COLO668 (cell line): ENCODE data around the gene HPCAL1.

Experiments used
- DNase-seq: peaks from one replicate; lab custom pipeline; 2025; ENCODE audit not compliant: unreplicated experiment; lab: John Stamatoyannopoulos, UW

The HPCAL1 gene

DNA sequence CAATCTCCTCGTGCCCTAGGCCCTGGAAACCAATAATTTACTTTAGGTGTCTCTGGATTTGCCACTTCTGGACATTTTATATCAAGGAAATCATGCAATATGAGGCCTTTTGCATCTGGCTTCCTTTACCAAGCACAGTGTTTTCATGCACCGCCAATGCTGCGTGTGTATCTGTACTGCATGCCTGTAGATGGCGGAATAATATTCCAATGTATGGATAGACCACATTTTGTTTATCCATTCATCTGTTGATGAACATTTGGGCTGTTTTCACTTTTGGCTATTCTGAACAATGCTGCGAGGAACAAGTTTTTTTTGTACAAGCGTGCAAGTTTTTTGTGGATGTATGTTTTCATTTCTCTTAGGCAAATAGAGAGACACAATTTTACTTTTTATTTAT, 18.9 kb downstream of the HPCAL1 start:
- no peak for DNase-seq

DNA sequence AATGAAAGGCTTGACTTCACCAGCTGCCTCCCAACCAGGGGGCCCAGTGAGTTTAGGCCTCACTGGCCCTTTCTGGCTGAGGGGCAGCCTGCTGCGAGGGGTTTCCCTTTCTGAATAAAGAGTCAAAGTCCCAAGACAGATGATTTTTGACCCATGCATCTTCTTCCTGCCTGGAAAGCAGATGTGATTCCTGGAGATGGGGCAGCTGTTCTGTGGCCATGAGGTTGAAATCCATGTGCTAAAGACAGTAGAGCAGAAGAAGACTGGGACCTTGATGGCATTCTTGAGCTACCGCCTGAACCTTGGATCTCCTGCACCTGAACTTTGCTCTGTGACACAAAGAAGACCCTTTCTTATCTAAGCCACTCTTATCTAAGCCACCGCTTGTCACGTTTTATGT, 19.8 kb downstream of the HPCAL1 start:
- no peak for DNase-seq

DNA sequence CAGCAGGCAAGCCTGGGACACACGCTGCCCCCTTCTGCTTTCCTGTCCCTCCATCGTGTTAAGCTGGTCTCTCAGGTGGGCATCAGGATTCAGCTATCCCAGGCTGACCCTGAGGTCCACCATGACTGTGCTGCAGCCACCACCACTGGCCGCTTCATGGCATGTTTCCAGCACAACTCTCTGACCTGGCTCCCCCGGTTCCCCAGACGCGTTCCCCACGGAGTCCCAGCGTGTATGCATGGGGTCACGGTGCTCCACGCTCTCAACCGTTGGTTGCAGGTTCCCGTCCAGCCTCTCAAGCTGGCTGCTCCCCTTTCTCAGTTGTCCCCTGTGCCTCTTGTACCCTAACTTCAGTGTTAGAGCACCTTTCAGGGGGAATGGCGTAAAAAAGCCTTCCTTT, 20.3 kb downstream of the HPCAL1 start:
- no peak for DNase-seq

DNA sequence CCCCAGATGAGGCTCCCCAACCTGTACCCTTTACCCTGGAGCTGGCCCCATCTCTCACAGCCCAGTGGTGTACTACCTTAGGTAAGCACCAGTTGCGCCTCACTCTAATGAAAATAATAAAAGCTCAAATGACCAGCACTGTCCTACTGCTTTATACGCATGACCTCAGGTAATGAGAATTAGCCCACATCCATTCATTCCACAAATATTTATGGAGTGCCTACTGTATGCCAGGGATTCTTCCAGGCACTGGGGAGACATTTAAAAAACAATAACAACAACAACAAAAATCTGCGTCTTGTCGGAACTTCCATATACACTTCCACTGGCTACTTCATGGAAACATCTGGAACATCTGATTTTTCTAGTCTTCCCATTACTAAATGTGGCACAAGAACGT, 20.8 kb downstream of the HPCAL1 start:
- DNase-seq: no peak

DNA sequence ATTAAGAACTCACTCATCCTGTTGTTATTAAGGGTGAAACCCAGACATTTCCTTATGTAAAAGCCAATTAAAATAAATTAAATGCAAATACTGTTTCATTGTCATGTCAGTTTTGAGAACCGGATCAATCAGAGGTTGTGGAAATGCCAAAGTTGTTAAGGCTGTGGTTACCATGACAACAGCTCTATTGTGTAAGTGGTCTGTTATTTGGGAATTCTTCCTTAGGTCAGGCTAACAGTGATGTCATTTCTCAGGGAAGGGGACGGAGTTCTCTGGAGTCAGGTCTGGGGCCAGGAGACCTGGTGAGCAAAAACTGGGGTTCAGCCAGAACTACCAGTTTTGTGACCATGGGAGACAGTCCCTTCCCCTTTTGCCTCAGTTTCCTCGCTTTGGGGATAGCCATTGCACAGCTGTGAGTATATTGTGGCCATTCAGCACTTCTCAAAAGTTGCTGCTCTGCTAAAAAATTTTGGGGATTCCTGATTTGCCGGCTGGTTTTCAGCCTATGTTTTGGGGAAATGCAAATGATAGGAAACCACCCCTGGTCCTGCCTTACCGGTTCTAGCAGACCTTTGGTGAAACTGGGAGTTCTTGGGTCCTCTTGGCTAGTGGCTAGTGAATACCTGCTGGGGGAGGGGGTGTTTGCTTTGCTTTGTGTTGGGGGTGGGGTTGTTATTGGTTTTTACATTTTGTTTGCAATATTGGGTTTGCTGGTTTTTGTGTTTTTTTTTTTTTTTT, 21.6 kb downstream of the HPCAL1 start:
- no peak for DNase-seq

DNA sequence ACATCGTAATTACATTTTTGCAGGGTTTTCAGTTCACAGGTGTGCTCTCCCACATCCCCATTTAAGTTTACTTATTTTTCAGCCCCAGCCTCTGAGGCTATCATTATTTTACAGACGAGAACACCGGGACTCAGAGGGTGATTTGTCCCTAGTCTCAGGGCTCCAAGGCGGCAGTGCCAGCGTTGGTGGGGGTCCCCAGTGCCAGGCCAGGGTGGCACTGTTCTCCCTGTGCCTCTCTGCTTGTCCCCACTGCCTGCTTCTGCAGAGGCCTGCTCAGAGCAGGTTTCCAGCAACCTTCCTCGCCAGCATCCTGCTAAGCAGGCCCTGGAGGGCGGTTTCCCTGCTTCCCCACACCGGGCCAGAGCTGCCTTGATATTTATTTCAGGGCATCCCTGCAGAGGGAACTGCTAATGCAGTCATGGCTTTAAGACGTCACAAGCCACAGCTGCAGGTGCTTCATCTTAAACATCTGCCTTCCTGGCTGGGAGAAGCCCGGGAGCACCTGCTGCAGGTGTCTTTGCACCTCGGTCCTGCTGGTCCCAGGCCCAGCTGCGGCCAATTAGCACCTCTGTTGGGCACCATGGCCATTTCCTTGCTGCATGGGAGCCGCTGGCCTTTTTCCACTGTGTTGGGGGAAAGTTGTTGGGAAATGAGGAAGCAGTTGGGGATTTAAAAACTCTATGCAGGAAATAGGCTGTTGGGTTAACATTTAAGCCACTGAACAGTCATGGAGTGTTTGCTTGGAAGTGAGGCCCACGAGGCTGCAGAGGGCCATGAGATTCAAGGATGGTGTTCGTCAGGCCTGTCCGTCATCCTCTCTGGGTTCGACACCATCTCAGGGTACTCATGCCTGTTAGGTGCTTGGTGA, 22.8 kb downstream of the HPCAL1 start:
- DNase-seq: peak; percentile 96

DNA sequence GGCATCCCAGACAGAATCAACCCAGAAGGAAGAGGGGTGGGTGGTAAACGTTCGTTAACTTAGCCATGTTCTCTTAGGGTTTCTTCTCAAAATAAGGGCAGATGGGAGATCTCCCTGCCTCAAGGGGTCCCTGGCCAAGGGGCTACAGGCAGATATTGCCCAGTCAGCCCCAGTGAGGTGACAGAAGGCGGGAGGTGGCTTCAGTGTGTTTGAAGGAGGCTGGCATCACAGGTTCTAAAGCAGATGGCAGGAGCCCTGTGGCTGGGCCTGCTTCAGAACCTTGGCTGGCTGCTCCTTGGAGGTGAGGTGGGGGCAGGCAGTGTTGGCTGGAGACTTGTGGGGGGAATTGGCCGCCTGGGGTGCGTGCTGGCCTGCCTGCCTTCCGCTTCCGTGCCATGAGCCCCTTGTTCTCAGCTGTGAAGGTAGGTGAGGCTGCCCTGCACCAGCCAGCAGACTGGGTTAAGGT, 23.5 kb downstream of the HPCAL1 start:
- no peak for DNase-seq

DNA sequence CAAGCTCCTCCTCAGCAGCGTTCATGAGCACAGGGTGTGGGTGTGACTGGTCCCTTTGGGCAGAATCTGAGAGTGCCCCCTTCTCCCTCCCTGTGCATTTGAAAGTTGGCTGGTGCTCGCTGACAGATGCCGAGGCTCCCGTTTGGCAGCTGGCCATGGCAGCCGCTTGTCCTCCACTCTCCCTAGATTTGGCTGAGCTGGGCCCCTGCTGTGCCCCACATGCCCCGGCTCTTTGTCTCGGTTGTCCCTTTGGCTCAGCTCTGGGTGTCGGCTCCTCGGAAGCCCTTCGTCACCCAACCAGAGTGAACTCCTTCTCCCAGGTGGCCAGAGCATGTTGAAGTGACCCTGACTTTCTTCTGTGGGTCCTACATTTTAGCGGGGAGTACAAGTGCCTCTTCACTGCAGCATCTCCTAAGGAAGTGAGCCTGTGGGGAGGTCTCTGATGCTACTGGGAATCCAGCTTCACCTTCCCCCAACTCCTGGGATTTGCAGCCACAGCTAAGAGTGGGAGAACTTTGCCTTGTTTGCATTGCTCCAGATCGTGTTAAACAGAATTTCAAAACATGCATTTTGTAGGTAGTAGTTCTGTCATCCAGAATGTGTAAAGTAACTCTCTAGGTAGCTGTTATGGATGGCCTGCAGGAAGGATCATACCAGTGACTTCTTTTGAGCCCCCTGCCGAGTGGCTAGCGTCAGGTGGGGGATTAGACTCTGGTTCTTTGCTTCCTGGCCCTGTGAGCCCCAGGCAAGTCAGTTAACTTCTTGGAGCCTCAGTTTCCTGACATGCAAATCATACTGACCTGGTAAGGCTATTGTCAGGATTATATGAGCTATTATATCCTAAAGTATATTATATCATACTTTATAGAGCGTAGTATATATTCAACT, 24.2 kb downstream of the HPCAL1 start:
- peak; percentile 83 for DNase-seq

DNA sequence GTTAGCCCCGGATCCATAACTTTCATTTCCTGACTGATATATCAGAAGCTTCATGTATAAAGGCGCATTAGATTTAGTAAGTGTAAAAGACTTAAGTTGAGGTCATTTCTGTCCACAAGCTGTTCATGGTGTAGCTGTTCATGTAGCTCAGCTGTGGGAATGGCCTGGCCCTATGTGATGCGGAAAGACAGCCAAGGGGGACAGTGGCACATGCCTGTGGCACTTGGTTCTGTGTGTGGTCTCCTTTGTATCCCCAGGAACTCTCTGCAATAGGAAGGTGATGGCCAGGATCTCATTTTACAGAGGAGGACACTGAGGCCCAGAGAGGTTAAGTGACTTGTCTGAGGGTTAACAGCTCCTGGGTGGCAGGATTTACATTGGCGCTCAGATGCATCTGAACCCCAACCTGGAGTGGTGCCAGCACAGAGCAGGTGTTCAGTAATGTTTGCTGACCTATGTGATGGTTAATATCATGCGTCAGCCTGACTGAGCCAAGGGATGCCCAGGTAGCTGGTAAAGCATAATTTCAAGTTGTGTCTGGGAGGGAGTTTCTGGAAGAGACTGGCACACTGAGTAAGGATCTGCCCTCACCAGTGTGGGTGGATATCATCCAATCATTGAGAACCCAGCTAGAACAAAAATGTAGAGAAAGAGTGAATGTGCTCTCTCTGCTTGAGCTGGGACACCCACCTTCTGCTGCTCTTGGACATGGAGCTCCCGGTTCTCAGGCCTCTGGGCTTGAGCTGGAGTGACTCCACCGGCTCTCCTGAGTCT, 25.4 kb downstream of the HPCAL1 start:
- DNase-seq: peak; percentile 89

DNA sequence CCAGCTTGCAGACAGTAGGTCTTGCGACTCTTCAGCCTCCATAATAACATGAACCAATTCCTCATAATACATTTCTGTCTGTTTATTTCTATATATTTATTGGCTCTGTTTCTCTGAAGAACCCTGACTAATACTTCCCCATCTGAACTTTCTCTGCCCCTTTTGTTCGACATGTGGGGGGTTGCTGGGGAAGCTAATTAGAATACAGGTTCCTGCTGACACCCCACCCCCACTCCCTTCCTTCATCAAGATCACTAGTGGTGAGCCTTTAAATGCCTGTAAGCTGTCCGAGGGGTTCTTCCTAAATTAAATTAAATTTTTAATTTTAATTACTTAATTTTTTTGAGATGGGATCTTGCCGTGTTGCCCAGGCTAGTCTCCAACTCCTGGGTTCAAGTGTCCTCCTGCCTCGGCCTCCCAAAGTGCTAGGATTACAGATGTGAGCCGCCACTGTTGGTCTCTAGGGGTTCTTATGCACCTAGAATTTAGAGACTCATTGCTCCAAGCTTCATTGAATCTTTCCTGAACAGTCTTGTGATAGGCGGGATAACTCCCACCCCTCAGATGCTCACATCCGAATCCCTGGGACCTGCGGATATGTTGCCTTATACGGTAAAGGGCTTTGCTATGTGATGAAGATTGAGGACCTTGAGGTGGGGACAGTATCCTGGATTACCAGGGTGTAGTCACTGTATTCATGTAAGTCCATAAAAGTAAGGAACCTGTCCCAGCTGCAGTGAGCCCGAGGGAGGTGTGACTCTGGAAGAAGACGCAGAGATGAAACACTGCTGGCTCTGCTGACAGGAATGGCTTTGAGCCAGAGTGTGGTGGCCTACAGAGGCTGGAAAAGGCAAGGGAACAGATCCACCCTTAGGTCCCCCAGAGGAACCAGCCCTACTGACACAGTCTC, 26.2 kb downstream of the HPCAL1 start:
- DNase-seq: no peak

DNA sequence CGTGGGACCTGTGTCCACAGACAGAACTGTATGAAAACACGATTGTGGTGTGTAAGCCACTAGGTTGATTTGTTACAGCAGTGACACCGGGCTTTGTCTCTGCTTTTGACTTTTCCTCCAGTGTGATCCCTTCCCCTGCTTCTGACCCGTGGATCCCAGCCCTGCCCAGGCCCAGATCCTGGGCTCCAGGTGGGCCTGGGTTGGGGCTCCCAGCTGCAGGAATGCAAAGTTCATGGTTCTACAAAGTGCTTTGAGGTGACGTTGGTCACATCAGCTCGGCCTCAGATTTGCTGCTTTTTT, 26.8 kb downstream of the HPCAL1 start:
- DNase-seq: no peak

DNA sequence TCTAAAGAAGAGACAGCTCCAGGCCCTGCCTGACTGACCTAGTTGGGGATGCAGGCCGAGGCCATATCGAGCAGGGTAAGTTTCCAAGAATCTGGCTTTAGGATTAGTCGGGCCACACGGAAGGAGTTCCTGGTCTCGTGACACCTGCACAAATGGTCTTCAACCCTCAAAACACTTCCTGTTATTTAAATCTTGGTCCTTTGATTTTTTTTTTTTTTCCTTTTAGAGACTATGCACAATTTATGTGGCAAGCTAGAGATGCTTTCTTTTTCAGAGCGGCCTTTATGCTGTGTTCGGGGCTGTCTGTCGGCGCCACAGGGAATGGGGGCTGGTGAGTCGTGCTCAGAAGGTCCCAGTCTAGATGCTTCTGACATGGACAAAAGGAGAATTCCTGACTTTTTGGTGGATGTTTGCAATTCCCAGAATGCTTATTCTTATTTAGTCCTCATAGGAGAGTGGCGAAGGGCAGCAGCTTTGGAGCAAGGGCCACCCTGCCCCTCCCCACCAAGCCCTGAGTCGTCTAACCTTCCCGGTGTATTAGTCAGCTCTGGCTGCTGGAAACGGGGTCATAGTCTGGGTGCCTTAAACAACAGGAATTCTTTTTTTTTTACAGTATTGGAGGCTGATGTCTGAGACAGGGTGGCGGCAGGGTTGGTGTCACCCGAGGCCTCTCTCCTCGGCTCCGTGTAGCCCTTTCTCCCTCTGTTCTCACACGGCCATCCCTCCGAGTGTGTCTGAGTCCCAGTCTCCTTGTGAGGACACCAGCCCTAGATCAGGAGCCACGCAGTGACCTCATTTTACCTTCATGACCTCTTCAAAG, 27.4 kb downstream of the HPCAL1 start:
- no peak for DNase-seq

DNA sequence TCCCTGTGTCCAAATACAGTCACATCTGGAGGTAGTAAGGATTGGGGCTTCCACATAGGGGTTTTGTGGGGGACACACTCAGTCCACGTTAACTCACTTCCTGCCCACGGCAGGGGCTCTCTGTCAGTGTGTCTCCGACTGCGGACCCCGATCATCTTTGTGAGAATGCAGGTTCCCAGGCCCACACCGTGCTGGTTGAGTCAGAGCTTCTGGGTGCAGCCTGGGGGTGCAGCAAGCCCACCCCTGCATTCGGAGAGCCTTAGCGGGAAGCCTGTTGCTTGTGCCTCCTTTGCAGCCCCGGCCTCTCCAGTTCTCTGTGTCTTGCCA, 28.0 kb downstream of the HPCAL1 start:
- no peak for DNase-seq

DNA sequence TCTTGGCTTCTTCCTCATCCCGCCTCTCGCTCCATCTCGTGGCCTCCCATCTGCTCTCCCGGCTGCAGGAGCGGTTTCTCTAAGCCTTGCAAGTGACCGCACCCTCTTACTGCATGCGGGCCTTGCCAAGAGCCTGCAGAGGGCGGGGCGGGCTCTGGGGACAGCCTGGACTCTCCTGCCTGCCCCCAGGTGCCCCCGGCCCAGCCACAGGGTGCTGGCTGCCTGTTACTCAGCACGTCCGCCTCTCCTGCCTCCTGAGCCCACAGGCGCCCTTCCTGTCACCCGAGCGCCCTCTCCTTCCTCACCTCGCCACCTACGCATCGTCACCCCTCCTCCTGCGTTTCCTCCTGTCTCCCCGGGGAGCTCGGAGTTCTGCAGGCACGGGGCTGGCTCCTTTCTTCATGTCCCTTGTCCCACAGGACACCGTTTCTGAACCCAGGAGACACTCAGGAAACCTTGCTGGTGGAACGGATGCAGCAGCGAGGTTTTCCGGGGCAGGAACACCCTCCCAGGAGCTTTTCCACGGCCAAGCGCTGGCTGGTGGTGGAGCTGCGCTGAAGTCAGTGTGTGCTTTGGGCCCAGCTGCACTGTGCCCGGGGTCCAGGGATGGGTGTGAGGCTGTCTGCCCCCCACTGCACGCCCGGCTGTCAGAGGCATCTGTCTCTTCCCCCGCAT, 28.5 kb downstream of the HPCAL1 start:
- DNase-seq: no peak

DNA sequence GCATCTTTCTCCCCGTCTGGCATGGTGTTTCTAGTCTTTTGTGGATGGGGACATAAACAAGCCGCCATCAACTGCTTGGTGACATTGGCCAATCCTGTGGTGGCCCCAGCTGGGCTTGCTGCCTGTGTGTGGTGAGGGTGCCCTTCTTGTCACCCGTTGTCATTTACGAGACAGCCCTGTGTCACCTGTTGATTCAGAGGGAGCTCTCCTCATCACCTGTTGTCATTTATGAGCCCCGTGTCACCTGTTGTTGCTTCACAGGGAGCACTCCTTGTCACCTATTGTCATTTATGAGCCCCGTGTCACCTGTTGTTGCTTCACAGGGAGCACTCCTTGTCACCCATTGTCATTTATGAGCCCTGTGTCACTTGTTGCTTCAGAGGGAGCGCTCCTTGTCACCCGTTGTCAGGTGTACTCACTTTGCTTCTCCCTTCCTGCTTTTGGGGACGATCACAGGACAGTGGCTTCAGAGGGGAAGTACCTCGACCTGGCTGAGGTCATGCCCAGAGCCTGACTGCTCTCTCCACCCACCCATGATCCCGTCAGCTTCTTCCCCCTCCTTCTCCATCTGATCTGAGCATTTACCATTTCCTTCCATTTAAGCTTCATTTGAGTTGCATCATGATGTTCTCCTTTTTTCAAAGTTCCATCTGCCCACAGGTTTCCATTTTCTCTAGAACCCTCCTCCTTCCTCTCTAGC, 29.1 kb downstream of the HPCAL1 start:
- DNase-seq: peak; percentile 73

DNA sequence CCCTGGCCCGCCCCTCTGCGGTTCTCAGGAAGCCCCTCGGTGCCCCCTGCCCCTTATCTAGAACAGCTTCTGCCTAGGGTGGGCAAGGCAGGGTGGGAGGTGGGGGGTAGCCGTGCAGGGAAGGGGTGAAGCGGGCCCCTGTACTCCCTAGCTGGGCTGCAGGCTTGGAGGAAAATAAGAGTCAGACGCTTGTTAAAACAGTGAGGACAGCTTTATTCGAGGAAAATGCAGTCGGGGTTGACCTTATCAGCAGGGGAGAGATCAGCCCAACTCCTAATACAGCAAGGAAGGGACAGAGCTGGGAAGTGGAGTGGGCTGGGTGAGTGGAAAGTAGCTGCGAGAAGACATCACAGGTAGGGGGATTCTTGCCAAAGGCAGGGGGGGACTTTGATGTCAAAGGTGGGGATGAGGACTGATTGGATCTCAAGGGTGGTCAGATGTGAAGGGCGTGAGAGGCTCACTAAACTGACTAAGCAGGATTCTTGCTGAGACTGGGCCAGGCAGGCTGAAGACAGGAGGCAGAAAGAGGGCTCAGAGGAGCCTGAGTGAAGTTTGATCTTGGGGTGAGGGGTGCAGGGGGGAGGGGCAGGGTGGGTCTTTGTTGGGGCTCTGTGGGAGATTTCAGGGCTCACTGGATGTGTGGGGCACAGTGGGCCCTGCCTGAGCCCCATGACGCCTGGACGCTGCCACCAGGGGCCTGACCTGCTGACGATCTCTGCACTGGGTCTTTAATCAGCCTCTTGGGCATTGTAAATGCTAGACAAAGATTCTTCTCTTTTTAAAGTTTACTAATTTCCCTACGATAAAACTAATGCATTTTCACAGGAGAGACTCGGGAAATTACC, 29.9 kb downstream of the HPCAL1 start:
- DNase-seq: no peak

DNA sequence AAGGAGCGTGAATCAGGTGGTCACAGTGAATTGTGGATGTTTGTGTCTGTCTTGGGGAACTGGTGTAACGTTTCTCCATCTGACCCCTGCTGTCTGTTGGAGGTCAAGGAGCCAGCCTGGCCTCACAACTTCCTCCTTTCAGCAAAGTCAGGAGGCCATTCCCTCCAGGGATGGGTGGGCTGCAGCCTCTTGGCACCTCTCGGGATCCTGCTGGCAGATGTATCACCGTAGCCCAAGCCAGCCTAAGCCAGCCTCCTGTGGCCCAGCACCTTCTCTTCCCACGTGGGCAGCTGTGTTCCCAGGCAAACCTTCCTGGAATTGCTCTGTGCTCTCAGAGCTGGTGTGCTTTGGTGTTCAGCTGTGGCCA, 30.5 kb downstream of the HPCAL1 start:
- no peak for DNase-seq
